ENCODE results near the gene CAMTA1.

DNA sequence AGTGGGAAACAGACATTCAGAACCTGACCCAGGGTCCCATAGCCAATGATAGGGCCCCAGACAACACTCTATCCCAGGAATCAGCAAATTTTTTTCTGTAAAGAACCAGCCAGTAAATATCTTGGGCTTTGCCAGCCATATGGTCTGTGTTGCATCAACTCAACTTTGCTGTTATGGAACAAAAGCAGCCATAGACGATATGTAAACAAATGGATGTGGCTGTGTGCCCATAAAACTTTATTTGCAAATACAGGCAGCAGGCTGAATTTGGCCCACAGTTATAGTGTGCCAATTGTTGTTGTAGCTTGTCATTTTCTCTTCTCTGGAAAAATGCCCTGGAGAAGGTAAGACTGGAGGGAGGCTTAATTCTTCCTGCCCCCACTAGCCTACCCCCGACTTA lies 554.7 kb downstream of the CAMTA1 start:
- TF ChIP-seq, protein P1, sequence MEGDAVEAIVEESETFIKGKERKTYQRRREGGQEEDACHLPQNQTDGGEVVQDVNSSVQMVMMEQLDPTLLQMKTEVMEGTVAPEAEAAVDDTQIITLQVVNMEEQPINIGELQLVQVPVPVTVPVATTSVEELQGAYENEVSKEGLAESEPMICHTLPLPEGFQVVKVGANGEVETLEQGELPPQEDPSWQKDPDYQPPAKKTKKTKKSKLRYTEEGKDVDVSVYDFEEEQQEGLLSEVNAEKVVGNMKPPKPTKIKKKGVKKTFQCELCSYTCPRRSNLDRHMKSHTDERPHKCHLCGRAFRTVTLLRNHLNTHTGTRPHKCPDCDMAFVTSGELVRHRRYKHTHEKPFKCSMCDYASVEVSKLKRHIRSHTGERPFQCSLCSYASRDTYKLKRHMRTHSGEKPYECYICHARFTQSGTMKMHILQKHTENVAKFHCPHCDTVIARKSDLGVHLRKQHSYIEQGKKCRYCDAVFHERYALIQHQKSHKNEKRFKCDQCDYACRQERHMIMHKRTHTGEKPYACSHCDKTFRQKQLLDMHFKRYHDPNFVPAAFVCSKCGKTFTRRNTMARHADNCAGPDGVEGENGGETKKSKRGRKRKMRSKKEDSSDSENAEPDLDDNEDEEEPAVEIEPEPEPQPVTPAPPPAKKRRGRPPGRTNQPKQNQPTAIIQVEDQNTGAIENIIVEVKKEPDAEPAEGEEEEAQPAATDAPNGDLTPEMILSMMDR (IDR thresholded peaks at IDR 0.05; ENCODE audit: borderline replicate concordance, extremely low read depth, low read length, poor library complexity, severe bottlenecking): no peak
- TF ChIP-seq EZH2 (IDR thresholded peaks at IDR 0.05; ENCODE audit: borderline replicate concordance, low read depth, low read length, severe bottlenecking): no peak

Measured in DND-41 (cell line).